K562 (cell line): ENCODE measurements around the gene PFKFB2. TPM values are rescaled to one million over a fixed set of nuclear protein-coding genes. Genes with fewer than 3 reads are reported as not detected.

ENCODE experiments used
- ATF6 ChIP-seq: sonication (generic); formaldehyde crosslinking; IDR thresholded peaks from 2 replicates; pipeline ENCODE4 v1.4.0; 2020; ENCODE audit warnings: mild to moderate bottlenecking, missing genetic modification reagents
- GATA2 ChIP-seq: sonication (generic); formaldehyde crosslinking; IDR thresholded peaks from 2 replicates; pipeline ENCODE4 v1.4.0; 2020; ENCODE audit warnings: mild to moderate bottlenecking, missing genetic modification reagents
- GMEB1 ChIP-seq: fragments of 250-450 bp; sonication (Bioruptor Pico); IDR thresholded peaks from 2 replicates; pipeline ENCODE4 v1.4.0; 2020; ENCODE audit warnings: mild to moderate bottlenecking
- HINFP ChIP-seq: fragments of 450-650 bp; conservative IDR thresholded peaks from 2 replicates; pipeline ENCODE4 v1.6.1; 2016; ENCODE audit warnings: missing genetic modification characterization, low read depth, mild to moderate bottlenecking, control low read depth, missing compliant biosample characterization
- MECOM ChIP-seq: fragments of 250-450 bp; sonication (Bioruptor Pico); IDR thresholded peaks from 2 replicates; pipeline ENCODE4 v1.8.0; 2022; ENCODE audit warnings: inconsistent platforms
- NELFE ChIP-seq: IDR thresholded peaks from 2 replicates; pipeline ENCODE4 v1.6.1; 2011; ENCODE audit warnings: mild to moderate bottlenecking; ENCODE audit not compliant: insufficient read depth, insufficient read length
- PHB2 ChIP-seq: fragments of 450-650 bp; IDR thresholded peaks from 2 replicates; pipeline ENCODE4 v1.6.1; 2017; ENCODE audit warnings: low read depth
- RBM39 ChIP-seq: fragments of 200-400 bp; formaldehyde crosslinking; optimal IDR thresholded peaks from 2 replicates; pipeline ENCODE3; 2018; ENCODE audit warnings: low read depth, low read length
- RREB1 ChIP-seq: fragments of 250-450 bp; sonication (Bioruptor Pico); IDR thresholded peaks from 2 replicates; pipeline ENCODE4 v1.4.0; 2020
- SRSF3 ChIP-seq: fragments of 200-400 bp; formaldehyde crosslinking; IDR thresholded peaks from 2 replicates; pipeline ENCODE4 v1.6.1; 2016; ENCODE audit warnings: mild to moderate bottlenecking, low read length, moderate library complexity; ENCODE audit not compliant: insufficient read depth
- ZNF449 ChIP-seq: fragments of 250-450 bp; sonication (Bioruptor Pico); IDR thresholded peaks from 2 replicates; pipeline ENCODE4 v1.8.0; 2022; ENCODE audit warnings: moderate library complexity, mild to moderate bottlenecking, inconsistent platforms
- polyA plus RNA-seq, 8 experiments: library from polyadenylated mRNA; depleted of rRNA in 4 of 8; stranded (reverse) in 5 of 8; unstranded in 3 of 8; fragments of >200 nt; fragmentation: Nextera tagmentation in 2 of 8; fragmentation: Illumina TruSeq in 1 of 8; extraction: Ambion mirVana in 2 of 8; extraction: Trizol in 1 of 8; gene quantifications; 2 replicates each; pipeline versions ENCODE4 v1.2.1 to v1.2.3, GENCODE V29; 2011 to 2014; ENCODE audit warnings: inconsistent platforms in 1 of 8, missing spikeins in 1 of 8
- total RNA-seq, 7 experiments: library from RNA; depleted of rRNA in 6 of 7; stranded (reverse); fragments of >200 nt in 6 of 7; fragmentation: Illumina TruSeq in 2 of 7; extraction: Trizol in 2 of 7; gene quantifications; 2 replicates each; pipeline versions ENCODE4 v1.2.1 to v1.2.3, GENCODE V29; 2011 to 2021; ENCODE audit warnings: low replicate concordance in 1 of 7
- TF ChIP-seq, protein P1 (sequence below): fragments of 250-450 bp; sonication (Bioruptor Pico); IDR thresholded peaks from 2 replicates; pipeline ENCODE4 v1.5.0; 2021

Gene PFKFB2
- total and polyA plus RNA-seq, 9 of the 15 experiments (the other 6 are each of a cell fraction or from before 2014, with no cell fraction given) = 6.9 to 26.0 (median 16.4) TPM

DNA sequence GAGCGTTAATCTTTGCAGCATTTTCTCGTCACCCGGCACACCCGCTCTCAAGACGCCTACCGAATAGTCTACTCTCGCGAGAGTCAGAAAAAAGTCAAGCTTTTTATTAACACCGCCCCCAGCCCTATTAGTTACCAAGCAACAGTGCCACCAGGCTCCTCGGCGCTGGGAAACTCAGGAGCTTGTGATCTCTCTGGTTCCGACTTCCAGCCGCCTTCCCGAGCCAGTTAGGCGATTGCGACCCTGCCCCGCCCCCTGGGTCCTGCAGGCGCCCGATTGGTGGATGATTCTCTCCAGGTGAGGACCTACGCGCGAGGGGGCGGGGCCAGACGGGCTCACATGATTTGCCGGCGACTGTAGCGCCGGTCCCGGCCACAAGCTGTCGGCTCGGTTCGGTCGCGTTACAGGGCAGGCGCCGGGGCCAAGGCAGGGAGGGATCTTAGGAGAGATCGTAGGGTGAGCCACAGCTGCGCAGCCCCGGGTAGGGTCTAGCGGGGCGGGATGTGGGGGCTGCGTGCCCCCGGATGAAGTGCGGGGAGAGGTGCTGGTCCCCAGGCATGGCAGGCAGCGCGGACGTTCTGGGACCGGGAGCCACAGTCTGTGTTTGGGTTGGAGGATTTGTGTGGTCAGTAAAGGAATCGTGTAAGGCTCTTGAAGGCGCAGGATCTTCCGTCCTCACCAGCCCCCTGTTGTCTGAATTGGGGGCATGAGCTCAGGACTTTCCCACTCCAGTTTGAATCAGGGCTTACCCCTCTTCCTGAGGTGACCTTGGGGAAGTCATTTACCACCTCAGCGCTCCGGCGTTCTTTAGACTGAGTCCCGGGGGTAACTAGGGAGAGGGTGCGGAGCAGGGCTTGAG, at the start of gene PFKFB2 (continued):
- TF ChIP-seq PHB2 = no peak
- peak; percentile 65; the same call in 1 of the 2 replicates for TF ChIP-seq HINFP (tag)
- no peak; the same call in 1 of the 2 replicates for TF ChIP-seq ATF6
- TF ChIP-seq RREB1 (CRISPR knock-in tag) = peak; percentile 82
- TF ChIP-seq, protein P1, sequence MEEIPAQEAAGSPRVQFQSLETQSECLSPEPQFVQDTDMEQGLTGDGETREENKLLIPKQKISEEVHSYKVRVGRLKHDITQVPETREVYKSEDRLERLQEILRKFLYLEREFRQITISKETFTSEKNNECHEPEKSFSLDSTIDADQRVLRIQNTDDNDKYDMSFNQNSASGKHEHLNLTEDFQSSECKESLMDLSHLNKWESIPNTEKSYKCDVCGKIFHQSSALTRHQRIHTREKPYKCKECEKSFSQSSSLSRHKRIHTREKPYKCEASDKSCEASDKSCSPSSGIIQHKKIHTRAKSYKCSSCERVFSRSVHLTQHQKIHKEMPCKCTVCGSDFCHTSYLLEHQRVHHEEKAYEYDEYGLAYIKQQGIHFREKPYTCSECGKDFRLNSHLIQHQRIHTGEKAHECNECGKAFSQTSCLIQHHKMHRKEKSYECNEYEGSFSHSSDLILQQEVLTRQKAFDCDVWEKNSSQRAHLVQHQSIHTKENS (CRISPR knock-in tag) = no peak
- TF ChIP-seq SRSF3 = 0 out of 2 replicates have a peak, but pooled peaks have one; percentile 49
- TF ChIP-seq GMEB1 (CRISPR knock-in tag) = no peak
- TF ChIP-seq GATA2 = no peak
- no peak for TF ChIP-seq NELFE
- peak; percentile 6 for TF ChIP-seq RBM39
- TF ChIP-seq MECOM = no peak
- TF ChIP-seq ZNF449 (CRISPR knock-in tag) = no peak
